ENCODE data around the gene SS18L1. TPM values are rescaled to one million over a fixed set of nuclear protein-coding genes. Genes with fewer than 3 reads are reported as not detected.
A peak's percentile ranks its signal among the peaks of the same experiment; 100 is the strongest.

The SS18L1 gene
- total RNA-seq, 1 experiment from 2014 or later: 5.8 TPM

GRCh38 chr20:62171245-62171644, 27.7 kb downstream of the SS18L1 start:
- H3K36me3 ChIP-seq: peaks cover 38% of the 10 kb centered on the region
- H3K9me3 ChIP-seq: no peaks in the 10 kb centered on the region
- DNase-seq: no peak
- no peaks in the 10 kb centered on the region for H3K27me3 ChIP-seq
- no peak overlapping the region for H3K4me3 ChIP-seq

DNA sequence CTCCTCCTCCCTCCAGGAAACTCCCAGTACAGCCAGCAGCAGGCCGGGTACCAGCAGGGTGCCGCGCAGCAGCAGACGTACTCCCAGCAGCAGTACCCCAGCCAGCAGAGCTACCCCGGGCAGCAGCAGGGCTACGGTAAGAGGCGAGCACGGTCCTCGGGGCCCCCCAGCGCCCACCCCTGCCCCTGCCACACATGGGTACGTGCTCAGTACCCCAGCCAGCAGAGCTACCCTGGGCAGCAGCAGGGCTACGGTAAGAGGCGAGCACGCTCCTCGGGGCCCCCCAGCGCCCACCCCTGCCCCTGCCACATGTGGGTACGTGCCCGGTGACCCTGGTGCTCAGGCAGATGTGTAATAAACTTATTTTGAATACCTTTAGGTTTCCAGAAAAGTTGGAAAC, 29.1 kb downstream of the SS18L1 start:
- peaks cover 33% of the 10 kb centered on the region for H3K36me3 ChIP-seq
- no peaks in the 10 kb centered on the region for H3K27me3 ChIP-seq
- no peak for DNase-seq
- H3K4me3 ChIP-seq: no peak overlapping the region
- H3K9me3 ChIP-seq: no peaks in the 10 kb centered on the region

DNA sequence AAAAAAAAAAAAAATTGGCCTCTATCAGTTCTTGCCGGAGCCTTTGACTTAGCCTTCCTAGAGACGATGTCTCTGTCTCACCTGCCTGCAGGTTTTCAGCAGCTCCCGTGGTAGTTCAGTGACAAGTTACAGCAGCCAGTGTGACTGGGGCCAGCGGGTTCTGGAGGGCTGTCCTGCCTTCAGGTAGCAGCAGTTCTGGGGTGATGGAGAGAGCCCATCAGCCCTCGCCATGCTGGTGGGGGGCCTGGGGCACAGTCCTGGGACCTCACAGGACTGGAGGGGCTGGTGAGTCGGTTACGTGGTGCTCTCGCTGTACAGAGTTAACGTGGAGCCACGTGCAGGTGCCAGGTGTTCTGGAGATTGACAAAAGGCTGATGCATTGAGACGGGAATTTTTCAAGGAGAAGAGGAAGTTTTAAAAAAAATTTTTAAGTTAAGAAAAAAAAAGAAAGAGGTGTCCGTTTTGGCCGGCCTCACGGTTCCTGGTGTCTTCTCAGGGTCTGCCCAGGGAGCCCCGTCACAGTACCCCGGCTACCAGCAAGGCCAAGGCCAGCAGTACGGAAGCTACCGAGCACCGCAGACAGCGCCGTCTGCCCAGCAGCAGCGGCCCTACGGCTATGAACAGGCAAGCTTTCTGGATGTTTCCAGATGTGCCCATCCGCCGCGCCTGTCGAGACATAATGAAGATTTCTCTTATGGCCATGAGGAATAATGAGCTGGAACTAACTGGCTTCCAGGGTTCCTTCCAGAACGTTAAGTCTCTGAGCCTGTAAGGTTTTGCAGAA, 30.6 kb downstream of the SS18L1 start:
- Histone ChIP-seq H3K9me3 (no peaks in the 10 kb centered on the region), H3K36me3 (peaks cover 28% of the 10 kb centered on the region), H3K4me3 (no peak overlapping the region), H3K27me3 (no peaks in the 10 kb centered on the region)
- DNase-seq: no peak

DNA sequence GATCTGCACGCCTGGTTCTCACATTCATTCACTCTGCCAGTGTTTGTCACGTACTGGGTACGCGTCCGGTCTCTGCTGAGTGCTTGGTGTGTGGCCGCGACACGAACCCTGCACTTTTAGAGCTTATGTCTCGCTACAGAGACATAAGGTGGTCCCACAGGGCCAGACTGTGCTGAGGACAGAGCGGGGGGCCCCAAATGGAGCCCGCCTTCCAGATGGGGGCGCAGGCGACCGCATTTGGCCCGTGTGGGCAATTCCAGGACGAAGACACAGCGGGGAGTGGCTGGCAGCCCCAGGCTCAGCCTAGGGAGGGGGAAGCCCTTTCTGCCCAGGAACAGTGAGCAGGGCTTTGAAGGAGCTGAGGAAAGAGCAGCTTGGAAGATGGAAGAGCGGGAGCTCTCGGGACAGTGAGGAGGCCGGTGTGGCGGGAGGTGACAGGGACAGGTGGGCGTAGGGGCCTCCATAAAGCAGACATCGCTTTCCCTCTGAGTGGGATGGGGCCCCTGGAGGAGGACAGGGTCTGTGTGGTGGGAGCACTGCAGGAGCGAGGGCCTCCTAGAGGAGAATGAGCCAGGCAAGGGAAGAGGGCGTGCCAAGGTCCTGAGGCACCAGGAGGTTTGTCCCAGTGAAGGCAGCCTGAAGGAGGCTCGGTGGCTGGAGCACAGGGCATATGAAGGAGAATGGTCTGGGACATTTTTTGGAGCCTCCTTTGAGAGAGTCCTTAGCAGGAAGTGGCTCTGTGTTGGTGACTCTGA, 31.5 kb downstream of the SS18L1 start:
- H3K9me3 ChIP-seq: no peaks in the 10 kb centered on the region
- H3K4me3 ChIP-seq: no peak overlapping the region
- no peaks in the 10 kb centered on the region for H3K27me3 ChIP-seq
- H3K36me3 ChIP-seq: peaks cover 28% of the 10 kb centered on the region
- no peak for DNase-seq

DNA sequence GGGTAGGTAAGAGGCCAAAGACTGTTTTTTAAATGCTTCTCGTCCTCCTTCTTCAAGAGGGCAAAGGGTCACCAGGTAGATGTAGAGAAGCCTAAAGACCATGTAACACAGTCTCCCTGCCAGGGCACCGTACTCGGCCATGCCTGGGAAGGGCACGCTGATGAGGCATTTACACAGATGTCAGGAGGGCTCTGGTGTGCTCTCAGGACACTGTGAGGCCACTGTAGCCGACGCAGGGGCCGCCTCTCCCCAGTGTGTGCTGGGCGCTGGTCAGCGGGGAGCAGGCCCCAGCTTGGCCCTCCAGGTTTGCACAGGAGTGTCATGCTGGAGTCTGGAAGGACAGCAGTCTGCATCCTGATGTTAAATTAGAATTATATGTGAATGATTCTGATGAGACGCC, 32.1 kb downstream of the SS18L1 start:
- DNase-seq: no peak
- peaks cover 28% of the 10 kb centered on the region for H3K36me3 ChIP-seq

DNA sequence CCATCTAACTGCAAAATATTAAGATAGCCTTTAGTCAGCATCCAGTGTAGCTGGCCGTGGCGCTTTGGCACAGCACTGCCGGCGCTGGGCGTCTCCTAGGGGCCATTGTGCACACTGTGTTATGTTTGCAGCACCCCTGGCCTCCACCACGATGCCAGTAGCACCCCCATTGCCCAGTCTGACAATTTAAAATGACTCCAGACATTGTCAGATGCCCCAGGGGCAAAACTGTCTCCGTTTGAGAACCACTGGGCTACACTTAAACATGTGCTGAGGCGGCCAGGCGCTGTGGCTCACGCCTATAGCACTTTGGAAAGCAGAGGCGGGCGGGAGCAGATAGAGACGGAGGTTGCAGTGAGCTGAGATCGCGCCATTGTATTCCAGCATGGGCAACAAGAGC, 33.3 kb downstream of the SS18L1 start:
- DNase-seq: no peak
- no peak overlapping the region for H3K4me3 ChIP-seq
- H3K9me3 ChIP-seq: no peaks in the 10 kb centered on the region
- H3K36me3 ChIP-seq: peaks cover 26% of the 10 kb centered on the region
- no peaks in the 10 kb centered on the region for H3K27me3 ChIP-seq

More for the DNA sequence above, 32.1 kb downstream of the SS18L1 start:
- Histone ChIP-seq H3K27me3 (no peaks in the 10 kb centered on the region), H3K9me3 (no peaks in the 10 kb centered on the region), H3K4me3 (no peak overlapping the region)

- no peaks in the 10 kb centered on the region for H3K9me3 ChIP-seq
- DNase-seq: no peak
- H3K27me3 ChIP-seq: no peaks in the 10 kb centered on the region
- H3K4me3 ChIP-seq: no peak overlapping the region
- H3K36me3 ChIP-seq: peaks cover 27% of the 10 kb centered on the region
Measured at GRCh38 chr20:62177307-62177706, 33.7 kb downstream of the SS18L1 start.

GRCh38 chr20:62178316-62179161, 35.0 kb downstream of the SS18L1 start:
- Histone ChIP-seq H3K4me3 (no peak overlapping the region), H3K36me3 (peaks cover 22% of the 10 kb centered on the region), H3K27me3 (no peaks in the 10 kb centered on the region), H3K9me3 (no peaks in the 10 kb centered on the region)
- no peak for DNase-seq

DNA sequence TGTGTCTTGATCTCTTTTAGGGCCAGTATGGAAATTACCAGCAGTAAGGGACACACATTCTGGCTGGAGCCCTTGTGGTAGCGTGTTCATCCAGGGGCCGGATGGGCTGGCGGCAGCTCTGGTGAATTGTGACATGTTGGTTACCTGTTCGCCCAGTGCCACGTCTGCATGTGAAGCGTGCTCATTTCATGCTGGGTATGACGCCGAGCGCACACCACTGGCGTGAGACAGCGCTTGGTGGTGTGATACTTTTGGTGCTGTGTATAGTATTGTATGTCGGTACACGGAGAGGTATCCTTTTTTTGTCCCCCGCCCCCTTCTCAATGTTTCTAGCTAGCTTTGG, 35.6 kb downstream of the SS18L1 start:
- H3K27me3 ChIP-seq: no peaks in the 10 kb centered on the region
- H3K4me3 ChIP-seq: no peak overlapping the region
- peaks cover 21% of the 10 kb centered on the region for H3K36me3 ChIP-seq
- H3K9me3 ChIP-seq: no peaks in the 10 kb centered on the region
- no peak for DNase-seq

GRCh38 chr20:62181808-62182207, 38.2 kb downstream of the SS18L1 start:
- DNase-seq: no peak
- Histone ChIP-seq H3K36me3 (peaks cover 12% of the 10 kb centered on the region; the same call in 1 of the 2 replicates), H3K27me3 (no peaks in the 10 kb centered on the region), H3K4me3 (peak overlapping the region; percentile 81), H3K9me3 (no peaks in the 10 kb centered on the region)

DNA sequence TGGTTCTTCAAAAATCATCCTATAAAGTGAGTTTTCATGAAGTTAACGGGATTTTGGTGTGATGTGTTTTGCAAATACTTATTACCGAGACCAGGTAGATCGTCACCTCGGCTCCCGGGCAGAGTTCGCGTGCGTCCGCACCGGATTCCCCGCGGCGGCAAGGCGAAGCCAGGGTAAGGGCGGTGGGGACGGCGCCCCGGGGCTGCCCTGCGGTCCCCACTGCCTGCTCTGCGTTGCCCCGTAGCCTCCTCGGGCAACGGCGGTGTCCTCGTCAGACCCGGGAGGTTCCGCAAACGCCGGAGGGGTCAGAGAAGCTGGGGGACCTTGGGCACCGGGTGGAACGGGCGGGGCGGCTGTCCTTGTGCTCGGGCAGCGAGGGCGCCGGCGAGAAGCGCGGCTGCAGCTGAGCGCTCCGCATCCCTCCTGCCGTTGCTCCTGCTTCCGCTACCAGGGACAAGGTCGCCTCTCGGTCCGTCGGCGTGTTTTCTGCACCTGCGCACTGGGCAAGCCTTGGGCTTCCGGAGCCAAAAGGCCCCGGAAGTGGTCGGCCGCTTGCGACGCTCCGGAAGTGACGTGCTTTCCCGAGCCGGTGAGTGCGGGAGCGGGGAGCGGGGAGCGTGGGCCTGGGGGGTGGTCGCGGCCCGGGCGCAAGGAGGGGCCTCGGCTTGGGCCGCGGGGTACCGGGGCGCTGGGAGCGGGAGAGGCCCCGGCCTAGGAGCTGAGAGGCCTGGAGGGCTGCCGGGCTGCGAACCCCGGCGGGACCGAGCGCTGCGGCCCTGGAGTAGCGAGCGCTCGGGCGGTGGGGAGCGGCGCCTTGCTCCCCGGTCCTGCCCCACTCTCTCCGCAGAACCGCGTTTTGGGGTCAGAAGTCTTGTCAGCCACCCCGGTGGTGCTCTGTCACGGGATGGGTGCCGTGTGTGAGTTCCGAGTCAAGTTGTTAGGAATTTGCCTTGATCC, 39.2 kb downstream of the SS18L1 start, which contains the start of gene MTG2:
Gene MTG2, plus strand, starts transcription at position 560 of the 957 bp plus-strand sequence. CDS start 10,393 bp downstream, outside the sequence.
- Histone ChIP-seq H3K27me3 (no peaks in the 10 kb centered on the region), H3K36me3 (peaks cover 12% of the 10 kb centered on the region; the same call in 1 of the 2 replicates), H3K4me3 (peak within 1 kb of the TSS; percentile 81), H3K9me3 (no peaks in the 10 kb centered on the region)
- DNase-seq: peak; percentile 96

DNA sequence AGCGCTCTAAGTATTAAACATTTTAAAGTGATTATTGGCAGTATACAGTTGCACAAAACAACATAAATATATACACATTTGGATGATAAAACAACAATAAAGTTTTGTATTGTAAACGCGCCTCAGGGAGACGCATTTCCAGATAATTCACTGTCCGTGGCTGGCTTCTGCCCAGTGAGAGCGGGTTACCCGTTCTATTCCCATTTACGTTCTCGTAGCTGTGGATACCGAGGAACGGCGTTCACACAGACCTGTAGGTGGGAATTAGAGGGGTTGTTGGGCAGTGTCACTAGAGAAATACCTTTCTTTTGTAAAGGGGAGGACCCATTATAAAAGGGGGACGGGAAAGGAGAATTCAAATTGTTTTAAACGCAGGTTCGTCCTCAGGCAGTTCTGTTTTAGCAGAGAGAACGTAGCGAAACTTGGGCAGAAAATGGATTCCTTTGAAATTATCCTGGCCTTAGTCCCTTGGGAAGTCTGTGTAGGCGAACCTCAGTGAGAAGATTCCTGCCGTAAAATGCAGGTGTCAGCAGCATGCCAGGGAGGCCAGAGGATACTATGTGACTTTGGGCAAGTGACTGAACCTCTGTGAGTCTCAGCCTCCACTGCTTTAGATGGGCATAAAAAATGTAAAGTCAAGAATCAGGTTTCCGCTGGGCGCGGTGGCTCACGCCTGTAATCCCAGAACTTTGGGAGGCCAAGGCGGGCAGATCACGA, 40.0 kb downstream of the SS18L1 start:
- Histone ChIP-seq H3K27me3 (no peaks in the 10 kb centered on the region), H3K9me3 (no peaks in the 10 kb centered on the region), H3K36me3 (peaks cover 13% of the 10 kb centered on the region), H3K4me3 (peak overlapping the region; percentile 81)
- DNase-seq: no peak

DNA sequence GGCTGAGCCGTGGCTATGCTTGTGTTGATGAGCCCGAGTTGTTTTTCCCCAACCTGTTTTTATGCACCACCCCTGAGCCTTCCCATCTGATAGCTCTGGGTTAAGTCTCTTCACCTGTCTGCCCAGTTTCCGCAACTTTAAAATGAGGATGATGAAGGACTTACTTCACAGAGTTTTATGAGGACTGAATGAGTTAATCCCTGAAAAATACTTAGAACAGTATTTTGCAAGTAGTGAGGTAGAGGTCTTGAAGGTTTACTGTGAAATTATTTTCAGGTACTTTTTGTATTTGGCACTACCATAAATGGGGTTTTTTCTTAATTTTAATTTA, 42.5 kb downstream of the SS18L1 start:
- Histone ChIP-seq H3K27me3 (no peaks in the 10 kb centered on the region), H3K4me3 (no peak overlapping the region), H3K9me3 (no peaks in the 10 kb centered on the region), H3K36me3 (peaks cover 36% of the 10 kb centered on the region)
- no peak for DNase-seq

- no peak overlapping the region for H3K4me3 ChIP-seq
- H3K9me3 ChIP-seq: no peaks in the 10 kb centered on the region
- H3K27me3 ChIP-seq: no peaks in the 10 kb centered on the region
- DNase-seq: no peak
- H3K36me3 ChIP-seq: peaks cover 35% of the 10 kb centered on the region
Measured at GRCh38 chr20:62186887-62187866, 43.6 kb downstream of the SS18L1 start.

Measured in MG63 (cell line).